Stimulated activated naive B cell treated with anti-CD40 and anti-IgM and Interleukin-4, amounts not matched to agents 10 μg/mL and 1 μg/mL and 100 μg/mL, for 72 hours (primary cell): ENCODE data around the gene PCDH15.

Experiments used
- ATAC-seq, 2 donors: fragments of 150-1000 bp; cut with Tn5 transposase; replicated peaks; 2 replicates each; pipeline ENCODE4 v1.10.0; 2021; ENCODE audit warnings: moderate library complexity in 1 of 2
- DNase-seq: peaks from one replicate; pipeline ENCODE4 v3.0.0; 2021
- H3K27ac Mint-ChIP-seq: one replicate; pipeline ENCODE4 v1.8.0; 2022; ENCODE audit warnings: mild to moderate bottlenecking, mixed read lengths
- H3K27me3 Mint-ChIP-seq, 2 donors: one replicate each; pipeline ENCODE4 v1.8.0; 2022; ENCODE audit warnings: mixed read lengths in 2 of 2
- H3K36me3 Mint-ChIP-seq, 2 donors: one replicate each; pipeline ENCODE4 v1.8.0; 2022; ENCODE audit warnings: mixed read lengths in 2 of 2, mild to moderate bottlenecking in 1 of 2
- H3K4me1 Mint-ChIP-seq, 2 donors: one replicate each; pipeline ENCODE4 v1.8.0; 2022; ENCODE audit warnings: mixed read lengths in 2 of 2, mild to moderate bottlenecking in 1 of 2
- H3K4me3 Mint-ChIP-seq, 2 donors: one replicate each; pipeline ENCODE4 v1.8.0; 2022; ENCODE audit warnings: mild to moderate bottlenecking in 2 of 2, mixed read lengths in 2 of 2, moderate library complexity in 1 of 2
- H3K9me3 Mint-ChIP-seq, 2 donors: one replicate each; pipeline ENCODE4 v1.8.0; 2022; ENCODE audit warnings: mixed read lengths in 2 of 2, mild to moderate bottlenecking in 1 of 2

PCDH15 gene

DNA sequence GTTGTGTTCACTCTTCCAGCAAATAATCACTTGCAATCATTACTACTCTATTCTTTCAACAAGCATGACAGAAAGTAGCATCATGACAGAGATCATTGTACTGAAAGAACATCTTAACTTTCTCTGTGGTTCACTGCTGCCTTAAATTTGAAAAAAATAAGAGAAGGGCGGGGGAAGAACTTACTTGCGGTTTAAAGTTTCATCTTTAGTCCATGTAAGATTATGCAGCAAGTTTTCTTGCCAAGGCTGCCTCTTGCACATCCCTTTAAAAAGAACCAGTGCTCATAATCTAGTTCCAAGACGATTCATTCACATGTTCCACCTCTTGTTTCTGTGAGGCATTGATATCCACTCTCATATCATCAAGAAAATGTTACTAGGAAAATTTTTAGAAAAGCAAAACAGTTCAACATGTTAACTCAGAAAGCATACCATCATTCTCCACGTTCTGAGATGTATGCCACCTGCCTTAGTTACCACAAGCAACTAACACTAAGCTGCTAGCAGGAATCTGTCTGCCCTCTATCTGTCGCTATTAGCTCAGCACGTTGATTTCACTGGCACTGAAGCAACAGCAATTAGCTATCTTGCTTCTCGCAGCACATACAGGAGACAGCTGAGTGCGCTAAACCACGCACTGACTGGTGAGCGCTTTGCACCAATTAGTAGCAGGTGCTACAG is at the start of gene PCDH15:
Gene PCDH15, minus strand, starts transcription at position 491 of the 681 bp plus-strand sequence. CDS start 136,969 bp downstream, outside the sequence.
- Mint-ChIP-seq H3K36me3 (no peaks in the 10 kb centered on the region), H3K9me3 (no peaks in the 10 kb centered on the region), H3K4me3 (no peak within 1 kb of the TSS), H3K4me1 (no peaks in the 10 kb centered on the region), H3K27ac (no peak within 1 kb of the TSS), H3K27me3 (no peaks in the 10 kb centered on the region)
- DNase-seq (no peak), ATAC-seq (no peak)

DNA sequence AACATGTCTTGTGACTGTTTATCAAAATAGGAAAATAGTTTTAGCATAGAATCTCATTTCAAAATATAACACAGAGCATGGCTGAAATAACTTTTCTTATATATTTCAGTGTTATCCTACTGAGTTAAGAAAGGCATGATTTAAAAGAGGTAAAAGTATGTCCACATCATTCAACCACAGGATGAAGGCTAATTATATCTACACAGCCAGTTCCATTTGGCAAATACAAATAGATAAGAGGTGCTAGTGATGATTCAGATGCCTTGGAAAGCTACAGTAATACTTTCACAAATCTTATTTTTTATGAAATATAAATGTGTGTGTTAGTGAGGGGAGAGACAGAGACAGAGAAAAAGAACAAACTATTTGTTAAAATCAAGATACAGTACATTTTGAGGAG is 42.9 kb upstream of the PCDH15 start:
- no peak overlapping the region for H3K4me3 Mint-ChIP-seq
- no peak overlapping the region for H3K27ac Mint-ChIP-seq
- no peaks in the 10 kb centered on the region for H3K4me1 Mint-ChIP-seq
- ATAC-seq (no peak), DNase-seq (no peak)
- H3K27me3 Mint-ChIP-seq: no peaks in the 10 kb centered on the region
- H3K9me3 Mint-ChIP-seq: peaks cover 5 to 7% of the 10 kb centered on the region in 2 donors
- H3K36me3 Mint-ChIP-seq: no peaks in the 10 kb centered on the region

GRCh38 chr10:54843085-54843646 is 42.1 kb upstream of the PCDH15 start:
- H3K4me3 Mint-ChIP-seq: no peak overlapping the region
- no peaks in the 10 kb centered on the region for H3K27me3 Mint-ChIP-seq
- H3K9me3 Mint-ChIP-seq: peaks cover 5 to 10% of the 10 kb centered on the region in 2 donors
- no peak overlapping the region for H3K27ac Mint-ChIP-seq
- no peaks in the 10 kb centered on the region for H3K4me1 Mint-ChIP-seq
- H3K36me3 Mint-ChIP-seq: no peaks in the 10 kb centered on the region
- ATAC-seq (no peak), DNase-seq (no peak)

DNA sequence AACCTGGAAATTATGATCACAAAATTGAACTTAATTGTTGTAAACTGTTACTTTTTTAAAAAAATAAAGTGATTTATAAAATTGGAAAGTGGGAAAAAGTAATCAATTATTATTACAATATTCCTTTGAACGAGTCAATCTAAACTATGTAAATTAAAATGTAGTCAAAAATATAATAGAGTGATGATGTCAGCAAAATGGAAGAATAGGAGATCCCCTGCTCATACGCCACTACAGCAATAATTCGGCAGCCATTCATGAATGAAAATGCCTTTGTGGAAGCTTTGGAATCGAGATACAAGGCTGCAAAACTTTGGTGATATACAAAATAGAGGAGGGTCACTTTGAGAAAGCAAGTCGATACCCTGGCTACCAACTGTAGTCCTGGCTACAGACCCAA is 36.4 kb upstream of the PCDH15 start:
- H3K36me3 Mint-ChIP-seq: no peaks in the 10 kb centered on the region
- H3K27me3 Mint-ChIP-seq: no peaks in the 10 kb centered on the region
- no peak overlapping the region for H3K4me3 Mint-ChIP-seq
- DNase-seq: no peak
- H3K4me1 Mint-ChIP-seq: no peaks in the 10 kb centered on the region
- H3K27ac Mint-ChIP-seq: no peak overlapping the region
- ATAC-seq: no peak
- H3K9me3 Mint-ChIP-seq: peaks cover 5 to 10% of the 10 kb centered on the region in 2 donors

GRCh38 chr10:54833029-54833428 is 32.0 kb upstream of the PCDH15 start:
- Mint-ChIP-seq H3K4me1 (no peaks in the 10 kb centered on the region), H3K9me3 (no peaks in the 10 kb centered on the region), H3K4me3 (no peak overlapping the region), H3K27ac (no peak overlapping the region), H3K36me3 (no peaks in the 10 kb centered on the region), H3K27me3 (no peaks in the 10 kb centered on the region)
- DNase-seq (no peak), ATAC-seq (no peak)

GRCh38 chr10:54826994-54827560 is 26.0 kb upstream of the PCDH15 start:
- H3K36me3 Mint-ChIP-seq: no peaks in the 10 kb centered on the region
- no peaks in the 10 kb centered on the region for H3K27me3 Mint-ChIP-seq
- DNase-seq: no peak
- ATAC-seq: no peak
- H3K4me3 Mint-ChIP-seq: no peak overlapping the region
- no peak overlapping the region for H3K27ac Mint-ChIP-seq
- no peaks in the 10 kb centered on the region for H3K4me1 Mint-ChIP-seq
- no peaks in the 10 kb centered on the region for H3K9me3 Mint-ChIP-seq

GRCh38 chr10:54815583-54815982 is 14.6 kb upstream of the PCDH15 start:
- H3K9me3 Mint-ChIP-seq: peaks cover 2 to 4% of the 10 kb centered on the region in 2 donors
- no peaks in the 10 kb centered on the region for H3K4me1 Mint-ChIP-seq
- H3K27me3 Mint-ChIP-seq: no peaks in the 10 kb centered on the region
- no peak for ATAC-seq
- DNase-seq: no peak
- no peak overlapping the region for H3K4me3 Mint-ChIP-seq
- H3K36me3 Mint-ChIP-seq: no peaks in the 10 kb centered on the region
- H3K27ac Mint-ChIP-seq: no peak overlapping the region

DNA sequence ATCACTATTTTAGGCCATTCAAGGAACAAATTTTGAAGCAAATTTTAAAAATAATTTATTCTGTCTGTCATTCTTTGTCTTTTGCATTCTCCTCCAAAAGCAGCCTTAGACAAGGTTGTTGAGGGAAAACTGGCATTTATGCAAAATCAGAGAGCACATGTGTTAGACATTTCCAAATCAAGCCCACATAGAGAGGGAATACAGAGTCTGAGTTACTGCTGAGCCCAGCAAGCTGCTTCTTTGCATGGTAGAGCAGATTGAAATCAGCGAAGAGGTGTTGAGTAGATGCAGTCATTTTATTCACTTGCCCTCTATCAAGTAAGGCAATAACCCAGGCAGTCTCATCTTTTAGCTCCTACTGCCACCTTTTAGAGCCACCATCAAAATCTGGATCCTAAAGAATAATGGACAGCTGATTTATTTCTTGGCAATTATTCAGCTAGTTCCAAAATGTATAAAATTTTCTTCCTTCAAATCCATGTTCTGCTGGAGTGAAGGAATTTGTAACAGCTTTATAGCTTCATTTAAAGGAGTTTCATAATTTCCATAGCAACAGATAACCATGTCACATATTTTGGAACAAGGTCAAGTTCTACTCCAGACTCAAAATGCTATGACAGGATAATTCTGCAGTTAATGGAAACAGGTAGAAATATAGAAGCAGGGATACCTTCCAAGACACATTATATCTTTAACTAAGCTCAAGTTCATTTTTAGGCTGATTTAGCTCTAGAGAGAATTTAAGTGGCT is 7.3 kb upstream of the PCDH15 start:
- ATAC-seq: no peak
- Mint-ChIP-seq H3K27ac (no peak overlapping the region), H3K36me3 (no peaks in the 10 kb centered on the region), H3K9me3 (peaks cover 0 to 4% of the 10 kb centered on the region in 2 donors), H3K4me1 (no peaks in the 10 kb centered on the region), H3K27me3 (no peaks in the 10 kb centered on the region), H3K4me3 (no peak overlapping the region)
- DNase-seq: no peak

DNA sequence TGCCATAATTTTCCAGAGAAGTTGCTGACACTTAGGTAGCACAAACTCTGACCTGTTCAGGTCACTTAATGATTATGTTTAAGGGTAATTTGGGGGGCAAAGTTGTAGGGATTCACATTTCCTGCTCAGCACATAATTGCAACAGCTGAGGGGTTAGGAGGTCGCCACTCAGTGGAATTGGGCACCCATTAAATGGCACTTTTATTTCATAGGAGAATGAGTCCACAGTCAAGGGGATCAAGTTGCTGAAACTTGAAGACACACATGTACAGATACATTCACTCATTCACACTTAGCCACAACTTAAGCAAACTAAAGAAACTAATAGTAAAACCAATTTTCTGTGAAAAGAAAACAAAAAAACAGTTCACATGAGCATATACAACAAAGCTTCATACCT is 1.5 kb downstream of the PCDH15 start:
- Mint-ChIP-seq H3K4me1 (no peaks in the 10 kb centered on the region), H3K27ac (no peak overlapping the region), H3K4me3 (no peak overlapping the region), H3K9me3 (no peaks in the 10 kb centered on the region), H3K36me3 (no peaks in the 10 kb centered on the region), H3K27me3 (no peaks in the 10 kb centered on the region)
- ATAC-seq: no peak
- no peak for DNase-seq

GRCh38 chr10:54797636-54798321 is 3.3 kb downstream of the PCDH15 start:
- H3K27me3 Mint-ChIP-seq: no peaks in the 10 kb centered on the region
- no peaks in the 10 kb centered on the region for H3K9me3 Mint-ChIP-seq
- H3K4me3 Mint-ChIP-seq: no peak overlapping the region
- no peak for ATAC-seq
- no peaks in the 10 kb centered on the region for H3K4me1 Mint-ChIP-seq
- no peaks in the 10 kb centered on the region for H3K36me3 Mint-ChIP-seq
- no peak for DNase-seq
- H3K27ac Mint-ChIP-seq: no peak overlapping the region

DNA sequence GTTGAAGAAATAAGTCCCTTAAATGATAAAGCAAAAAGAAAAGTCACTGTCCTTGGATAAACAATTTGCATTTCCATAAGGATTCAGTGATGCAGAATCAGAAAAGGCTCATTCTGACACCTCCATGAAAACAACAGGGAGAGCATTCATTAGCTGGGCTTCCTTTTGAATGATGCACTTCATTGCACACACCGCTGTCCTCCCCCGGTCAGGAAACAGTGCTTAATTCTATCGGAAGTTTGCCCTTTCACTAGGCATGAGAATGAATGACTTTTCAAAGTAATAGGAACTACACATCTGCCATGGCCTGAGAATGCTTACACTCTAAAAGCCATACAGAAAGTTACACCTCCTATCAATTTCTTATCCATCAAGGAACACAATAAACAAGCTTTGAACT is 4.2 kb downstream of the PCDH15 start:
- no peaks in the 10 kb centered on the region for H3K4me1 Mint-ChIP-seq
- no peak for ATAC-seq
- no peak overlapping the region for H3K4me3 Mint-ChIP-seq
- no peak for DNase-seq
- H3K9me3 Mint-ChIP-seq: no peaks in the 10 kb centered on the region
- no peak overlapping the region for H3K27ac Mint-ChIP-seq
- no peaks in the 10 kb centered on the region for H3K36me3 Mint-ChIP-seq
- no peaks in the 10 kb centered on the region for H3K27me3 Mint-ChIP-seq

DNA sequence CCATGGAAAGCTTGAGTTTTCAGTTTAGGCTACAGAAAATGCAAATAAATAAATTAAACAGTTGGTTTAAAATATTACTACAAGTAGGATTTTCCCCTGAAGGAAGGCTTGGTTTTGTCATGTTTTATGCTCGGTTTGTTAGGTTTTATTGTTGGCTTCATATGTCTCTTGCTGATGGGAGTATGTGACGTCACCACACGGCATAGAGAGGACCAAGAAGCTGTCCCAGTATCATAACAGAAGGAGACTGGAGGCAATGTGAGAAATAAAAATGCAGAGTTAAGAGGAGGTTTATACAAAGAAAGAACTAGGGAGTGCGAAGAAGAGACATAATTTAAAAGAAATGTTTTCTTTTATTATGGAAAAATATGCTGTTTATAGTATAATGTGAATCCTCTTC is 24.4 kb downstream of the PCDH15 start:
- no peak overlapping the region for H3K4me3 Mint-ChIP-seq
- H3K4me1 Mint-ChIP-seq: no peaks in the 10 kb centered on the region
- ATAC-seq (no peak), DNase-seq (no peak)
- H3K27ac Mint-ChIP-seq: no peak overlapping the region
- peaks cover 2 to 3% of the 10 kb centered on the region in 2 donors for H3K9me3 Mint-ChIP-seq
- no peaks in the 10 kb centered on the region for H3K27me3 Mint-ChIP-seq
- no peaks in the 10 kb centered on the region for H3K36me3 Mint-ChIP-seq

DNA sequence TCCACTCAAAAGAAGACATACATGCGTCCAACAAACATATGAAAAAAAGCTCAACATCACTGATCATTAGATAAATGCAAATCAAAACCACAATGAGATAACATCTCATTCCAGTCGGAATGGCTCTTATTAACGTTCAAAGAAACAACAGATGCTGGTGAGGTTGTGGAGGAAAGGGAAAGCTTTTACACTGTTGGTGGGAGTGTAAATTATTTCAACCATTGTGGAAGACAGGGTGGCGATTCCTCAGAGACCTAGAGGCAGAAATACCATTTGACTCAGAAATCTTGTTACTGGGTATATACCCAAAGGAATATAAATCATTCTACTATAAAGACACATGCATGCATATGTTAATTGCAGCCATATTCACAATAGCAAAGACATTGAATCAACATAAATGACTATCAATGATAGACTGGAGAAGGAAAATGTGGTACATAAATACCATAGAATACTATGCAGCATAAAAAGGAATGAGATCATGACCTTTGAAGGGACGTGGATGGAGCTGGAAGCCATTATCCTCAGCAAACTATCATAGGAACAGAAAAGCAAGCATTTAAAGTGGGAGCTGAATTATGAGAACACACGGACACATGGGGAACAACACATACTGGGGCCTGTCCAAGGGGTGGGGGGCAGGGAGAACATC is 28.4 kb downstream of the PCDH15 start:
- Mint-ChIP-seq H3K9me3 (peaks cover 2 to 3% of the 10 kb centered on the region in 2 donors), H3K4me1 (no peaks in the 10 kb centered on the region), H3K27me3 (no peaks in the 10 kb centered on the region), H3K36me3 (no peaks in the 10 kb centered on the region), H3K4me3 (no peak overlapping the region), H3K27ac (no peak overlapping the region)
- DNase-seq (no peak), ATAC-seq (no peak)

DNA sequence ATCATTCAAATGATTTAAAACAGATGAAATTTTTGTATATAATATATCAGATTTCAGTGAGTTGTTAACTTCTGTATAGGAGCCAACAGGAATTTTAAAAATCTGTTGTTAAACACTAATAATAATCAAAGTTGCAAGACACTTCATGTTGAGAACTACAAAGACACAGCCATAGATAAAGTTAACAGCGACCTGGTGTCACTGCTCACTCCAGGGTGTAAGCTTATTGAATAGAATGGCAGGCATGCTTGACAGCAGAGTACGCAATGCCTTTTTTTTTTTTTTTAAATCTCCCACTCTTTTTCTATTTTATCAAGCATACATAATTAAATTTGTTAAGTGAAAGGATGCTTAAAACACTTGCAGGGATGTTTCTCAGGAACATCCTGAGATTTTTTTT is 32.0 kb downstream of the PCDH15 start:
- H3K27ac Mint-ChIP-seq: no peak overlapping the region
- H3K4me1 Mint-ChIP-seq: no peaks in the 10 kb centered on the region
- H3K9me3 Mint-ChIP-seq: peaks cover 0 to 2% of the 10 kb centered on the region in 2 donors
- H3K27me3 Mint-ChIP-seq: no peaks in the 10 kb centered on the region
- ATAC-seq (no peak), DNase-seq (no peak)
- no peaks in the 10 kb centered on the region for H3K36me3 Mint-ChIP-seq
- no peak overlapping the region for H3K4me3 Mint-ChIP-seq
